Mammary epithelial cell (primary cell): Measurements from ENCODE around the gene SPTBN1.

Experiments used
- EZH2 ChIP-seq: IDR thresholded peaks from 2 replicates; pipeline ENCODE4 v1.6.1; 2012; ENCODE audit warnings: low read length, inconsistent platforms, borderline replicate concordance
- TF ChIP-seq, protein P1 (sequence below), 2 donors: IDR thresholded peaks in 1 of 2; conservative IDR thresholded peaks in 1 of 2; 2 replicates each; pipeline ENCODE4 v1.5.1; 2011 to 2012; ENCODE audit warnings: inconsistent platforms in 2 of 2, low read length in 2 of 2, mild to moderate bottlenecking in 2 of 2, control low read depth in 1 of 2, low read depth in 1 of 2; ENCODE audit not compliant: insufficient read depth in 1 of 2; ENCODE audit errors: extremely low read depth in 1 of 2

DNA sequence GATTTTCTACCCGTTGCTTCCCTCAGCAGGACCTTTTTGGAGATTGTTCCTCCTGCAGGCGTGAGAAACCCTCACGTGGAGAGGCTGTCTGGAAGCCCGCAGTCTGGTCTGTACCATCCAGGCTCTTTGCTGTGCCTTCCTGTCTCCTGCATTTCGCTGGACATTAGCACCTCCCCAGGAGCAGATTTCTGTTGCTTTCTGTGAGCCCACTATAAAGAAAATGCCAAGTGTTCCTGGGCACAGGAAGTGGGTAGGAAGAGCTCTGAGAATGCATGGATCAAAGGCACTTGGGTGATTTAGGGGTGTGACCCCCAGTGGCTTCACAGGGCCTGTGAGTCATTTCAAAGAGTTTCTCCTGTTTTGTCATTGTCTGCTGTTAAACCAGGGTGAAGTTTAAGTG is 27.3 kb downstream of the SPTBN1 start:
- TF ChIP-seq, protein P1, sequence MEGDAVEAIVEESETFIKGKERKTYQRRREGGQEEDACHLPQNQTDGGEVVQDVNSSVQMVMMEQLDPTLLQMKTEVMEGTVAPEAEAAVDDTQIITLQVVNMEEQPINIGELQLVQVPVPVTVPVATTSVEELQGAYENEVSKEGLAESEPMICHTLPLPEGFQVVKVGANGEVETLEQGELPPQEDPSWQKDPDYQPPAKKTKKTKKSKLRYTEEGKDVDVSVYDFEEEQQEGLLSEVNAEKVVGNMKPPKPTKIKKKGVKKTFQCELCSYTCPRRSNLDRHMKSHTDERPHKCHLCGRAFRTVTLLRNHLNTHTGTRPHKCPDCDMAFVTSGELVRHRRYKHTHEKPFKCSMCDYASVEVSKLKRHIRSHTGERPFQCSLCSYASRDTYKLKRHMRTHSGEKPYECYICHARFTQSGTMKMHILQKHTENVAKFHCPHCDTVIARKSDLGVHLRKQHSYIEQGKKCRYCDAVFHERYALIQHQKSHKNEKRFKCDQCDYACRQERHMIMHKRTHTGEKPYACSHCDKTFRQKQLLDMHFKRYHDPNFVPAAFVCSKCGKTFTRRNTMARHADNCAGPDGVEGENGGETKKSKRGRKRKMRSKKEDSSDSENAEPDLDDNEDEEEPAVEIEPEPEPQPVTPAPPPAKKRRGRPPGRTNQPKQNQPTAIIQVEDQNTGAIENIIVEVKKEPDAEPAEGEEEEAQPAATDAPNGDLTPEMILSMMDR (conservative IDR thresholded peaks at IDR 0.05 in 1 of 2, IDR thresholded peaks at IDR 0.05 in 1 of 2; ENCODE audit: extremely low read depth in 1 of 2, insufficient read depth in 1 of 2, low read depth in 1 of 2, low read length in 2 of 2), result no peak
- TF ChIP-seq EZH2, result no peak
